Esophagus muscularis mucosa (tissue), 3 donors: ENCODE measurements around the gene SAMD14.

Experiments used
- POLR2AphosphoS5 ChIP-seq, 2 donors: sonication (generic); formaldehyde crosslinking; IDR thresholded peaks; one replicate each; pipeline ENCODE4 v1.6.1; 2017; ENCODE audit warnings: antibody characterized with exemption in 2 of 2
- TF ChIP-seq, protein P1 (sequence below), 3 experiments: fragments of 200-600 bp in 2 of 3; fragments of 450-650 bp in 1 of 3; sonication (generic) in 2 of 3; IDR thresholded peaks; one replicate each; pipeline ENCODE4 v1.5.1; 2017 to 2019; ENCODE audit warnings: antibody characterized with exemption in 3 of 3, mild to moderate bottlenecking in 2 of 3, moderate library complexity in 1 of 3

DNA sequence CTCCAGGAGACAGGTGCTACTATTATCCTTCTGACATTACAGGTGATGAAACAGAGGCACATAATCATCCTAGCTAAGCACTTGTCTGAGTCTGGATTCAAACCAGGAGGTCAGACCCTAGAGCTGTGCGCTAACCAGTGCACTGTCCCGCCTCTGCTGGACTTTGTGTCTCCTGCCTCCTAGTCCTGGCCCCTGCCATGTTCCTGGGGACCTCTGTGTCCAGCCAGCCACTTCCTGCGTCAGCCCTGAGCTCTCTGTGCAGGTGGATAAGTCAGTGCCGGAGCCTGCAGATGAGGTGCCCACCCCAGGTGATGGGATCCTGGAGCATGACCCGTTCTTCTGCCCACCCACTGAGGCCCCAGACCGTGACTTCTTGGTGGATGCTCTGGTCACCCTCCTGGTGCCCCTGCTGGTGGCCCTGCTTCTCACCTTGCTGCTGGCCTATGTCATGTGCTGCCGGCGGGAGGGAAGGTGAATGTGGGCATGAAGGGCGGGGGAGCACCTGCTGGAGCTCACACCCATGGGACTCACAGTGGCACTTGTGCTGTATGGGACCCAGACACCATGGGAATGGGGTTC lies 40.0 kb upstream of the SAMD14 start:
- TF ChIP-seq, protein P1, sequence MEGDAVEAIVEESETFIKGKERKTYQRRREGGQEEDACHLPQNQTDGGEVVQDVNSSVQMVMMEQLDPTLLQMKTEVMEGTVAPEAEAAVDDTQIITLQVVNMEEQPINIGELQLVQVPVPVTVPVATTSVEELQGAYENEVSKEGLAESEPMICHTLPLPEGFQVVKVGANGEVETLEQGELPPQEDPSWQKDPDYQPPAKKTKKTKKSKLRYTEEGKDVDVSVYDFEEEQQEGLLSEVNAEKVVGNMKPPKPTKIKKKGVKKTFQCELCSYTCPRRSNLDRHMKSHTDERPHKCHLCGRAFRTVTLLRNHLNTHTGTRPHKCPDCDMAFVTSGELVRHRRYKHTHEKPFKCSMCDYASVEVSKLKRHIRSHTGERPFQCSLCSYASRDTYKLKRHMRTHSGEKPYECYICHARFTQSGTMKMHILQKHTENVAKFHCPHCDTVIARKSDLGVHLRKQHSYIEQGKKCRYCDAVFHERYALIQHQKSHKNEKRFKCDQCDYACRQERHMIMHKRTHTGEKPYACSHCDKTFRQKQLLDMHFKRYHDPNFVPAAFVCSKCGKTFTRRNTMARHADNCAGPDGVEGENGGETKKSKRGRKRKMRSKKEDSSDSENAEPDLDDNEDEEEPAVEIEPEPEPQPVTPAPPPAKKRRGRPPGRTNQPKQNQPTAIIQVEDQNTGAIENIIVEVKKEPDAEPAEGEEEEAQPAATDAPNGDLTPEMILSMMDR (IDR thresholded peaks at IDR 0.05): no peak
- TF ChIP-seq POLR2AphosphoS5 (IDR thresholded peaks at IDR 0.05): no peak
